Measurements from ENCODE around the gene MPRIP. TPM values are rescaled to one million over a fixed set of nuclear protein-coding genes. Genes with fewer than 3 reads are reported as not detected.

The MPRIP gene
- total RNA-seq, 6 experiments from 2014 or later: 39.0 to 97.6 (median 76.7) TPM

- Histone ChIP-seq H3K36me3 (peaks cover 0 to 27% (median 11%) of the 10 kb centered on the region in 4 donors), H3K27ac (no peak overlapping the region), H3K27me3 (no peaks in the 10 kb centered on the region), H3K4me1 (no peaks in the 10 kb centered on the region), H3K9me3 (no peaks in the 10 kb centered on the region), H3K4me3 (no peak overlapping the region)
- intact Hi-C loops (cut with DNase I): no loop called here
- ATAC-seq (no peak), DNase-seq (peak in 2 of 3 donors; percentile 12 to 27)
- WGBS (ENCODE audit: insufficient coverage, low coverage, low lambda C conversion rate, missing lambda C conversion rate): 93% methylated on average over 6 of the region's 12 CpGs
- TF ChIP-seq POLR2A (IDR thresholded peaks at IDR 0.05) (no peak), CTCF (IDR thresholded peaks at IDR 0.05) (no peak)
Measured at GRCh38 chr17:17130077-17130844, 88.0 kb downstream of the MPRIP start.

DNA sequence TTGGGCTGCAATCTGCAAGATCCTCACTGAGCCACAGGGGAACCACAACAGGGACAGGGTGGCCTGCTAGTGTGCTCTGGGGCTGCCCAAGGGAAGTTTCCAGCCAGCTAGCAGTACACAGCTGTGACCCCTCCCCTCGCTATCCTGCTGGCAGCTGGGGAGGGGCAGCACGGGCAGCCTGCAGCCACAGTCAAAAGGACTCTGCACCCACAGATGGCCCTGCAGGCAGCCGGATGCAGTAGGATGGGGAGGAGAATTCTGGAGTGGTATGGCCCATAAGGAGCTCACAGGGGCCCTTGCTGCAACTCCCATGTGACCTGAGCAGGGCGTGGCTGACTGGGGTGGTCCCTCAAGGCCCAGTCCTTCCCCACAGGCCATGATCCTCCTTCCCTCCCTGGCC, 89.6 kb downstream of the MPRIP start:
- no peaks in the 10 kb centered on the region for H3K27me3 ChIP-seq
- DNase-seq: peak in 2 of 3 donors; percentile 17 to 37
- TF ChIP-seq CTCF (IDR thresholded peaks at IDR 0.05): no peak
- WGBS (ENCODE audit: insufficient coverage, low coverage, low lambda C conversion rate, missing lambda C conversion rate): no CpG with 5 or more reads among the region's 4 CpGs
- intact Hi-C loops (cut with DNase I): no loop called here
- ATAC-seq: no peak
- no peak overlapping the region for H3K4me3 ChIP-seq
- no peaks in the 10 kb centered on the region for H3K4me1 ChIP-seq
- peaks cover 0 to 39% (median 11%) of the 10 kb centered on the region in 4 donors for H3K36me3 ChIP-seq
- H3K9me3 ChIP-seq: no peaks in the 10 kb centered on the region
- H3K27ac ChIP-seq: no peak overlapping the region

DNA sequence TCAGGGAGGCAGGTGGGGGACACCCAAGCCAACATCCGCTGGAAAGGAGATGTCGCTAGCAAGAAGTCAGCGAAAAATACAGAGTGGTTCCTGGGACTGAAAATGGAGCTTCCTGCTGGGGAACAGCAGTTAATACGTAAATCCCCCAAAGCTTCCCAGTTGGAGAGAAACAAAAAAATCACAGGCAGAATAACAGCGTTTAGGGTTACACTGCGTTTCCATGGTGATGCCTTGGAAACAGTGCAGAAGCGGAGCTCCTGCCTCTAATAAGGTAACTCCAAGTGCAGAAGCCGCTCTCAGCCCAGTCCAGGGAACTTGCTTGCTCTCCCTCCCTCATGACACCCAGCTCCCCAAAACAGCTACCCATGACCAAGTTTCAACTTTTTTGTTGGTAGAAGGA, 90.5 kb downstream of the MPRIP start:
- Histone ChIP-seq H3K4me1 (no peaks in the 10 kb centered on the region), H3K27ac (no peak overlapping the region), H3K27me3 (no peaks in the 10 kb centered on the region), H3K36me3 (peaks cover 0 to 46% (median 12%) of the 10 kb centered on the region in 4 donors), H3K4me3 (no peak overlapping the region), H3K9me3 (no peaks in the 10 kb centered on the region)
- TF ChIP-seq CTCF (IDR thresholded peaks at IDR 0.05): no peak
- no peak for TF ChIP-seq POLR2A (IDR thresholded peaks at IDR 0.05)
- DNase-seq (peak in 2 of 3 donors; percentile 1 to 3), ATAC-seq (no peak)
- WGBS (ENCODE audit: insufficient coverage, low coverage, low lambda C conversion rate, missing lambda C conversion rate): 90% methylated on average over 6 of the region's 8 CpGs
- intact Hi-C loops (cut with DNase I): no loop called here

- H3K36me3 ChIP-seq: peaks cover 0 to 57% (median 18%) of the 10 kb centered on the region in 4 donors
- no peak overlapping the region for H3K4me3 ChIP-seq
- TF ChIP-seq CTCF (IDR thresholded peaks at IDR 0.05) (no peak), POLR2A (IDR thresholded peaks at IDR 0.05) (no peak)
- DNase-seq (peak in 2 of 3 donors; percentile 14 to 46), ATAC-seq (no peak)
- no peak overlapping the region for H3K27ac ChIP-seq
- no peaks in the 10 kb centered on the region for H3K4me1 ChIP-seq
- WGBS (ENCODE audit: insufficient coverage, low coverage, low lambda C conversion rate, missing lambda C conversion rate): 100% methylated on average over 1 of the region's 14 CpGs
- H3K27me3 ChIP-seq: no peaks in the 10 kb centered on the region
- intact Hi-C loops (cut with DNase I): no loop called here
- H3K9me3 ChIP-seq: no peaks in the 10 kb centered on the region
Measured at GRCh38 chr17:17134051-17134956, 92.0 kb downstream of the MPRIP start.
